Measurements from ENCODE around the gene FHIP2A.

- TF ChIP-seq POLR2A (IDR thresholded peaks at IDR 0.05; ENCODE audit: low read length) (no peak), GATA1 (IDR thresholded peaks at IDR 0.05; ENCODE audit: low read depth, low read length) (no peak)
These were observed 10.7 kb upstream of the FHIP2A start for GRCh38 chr10:114810926-114811325.

Measured in erythroblast (primary cell).